Iris pigment epithelial cell (primary cell): ENCODE measurements around the gene AQP1.

Experiments
- DNase-seq: peaks from one replicate; pipeline ENCODE4 v3.0.0-alpha.2; 2011; ENCODE audit warnings: low read depth

AQP1 gene

DNA sequence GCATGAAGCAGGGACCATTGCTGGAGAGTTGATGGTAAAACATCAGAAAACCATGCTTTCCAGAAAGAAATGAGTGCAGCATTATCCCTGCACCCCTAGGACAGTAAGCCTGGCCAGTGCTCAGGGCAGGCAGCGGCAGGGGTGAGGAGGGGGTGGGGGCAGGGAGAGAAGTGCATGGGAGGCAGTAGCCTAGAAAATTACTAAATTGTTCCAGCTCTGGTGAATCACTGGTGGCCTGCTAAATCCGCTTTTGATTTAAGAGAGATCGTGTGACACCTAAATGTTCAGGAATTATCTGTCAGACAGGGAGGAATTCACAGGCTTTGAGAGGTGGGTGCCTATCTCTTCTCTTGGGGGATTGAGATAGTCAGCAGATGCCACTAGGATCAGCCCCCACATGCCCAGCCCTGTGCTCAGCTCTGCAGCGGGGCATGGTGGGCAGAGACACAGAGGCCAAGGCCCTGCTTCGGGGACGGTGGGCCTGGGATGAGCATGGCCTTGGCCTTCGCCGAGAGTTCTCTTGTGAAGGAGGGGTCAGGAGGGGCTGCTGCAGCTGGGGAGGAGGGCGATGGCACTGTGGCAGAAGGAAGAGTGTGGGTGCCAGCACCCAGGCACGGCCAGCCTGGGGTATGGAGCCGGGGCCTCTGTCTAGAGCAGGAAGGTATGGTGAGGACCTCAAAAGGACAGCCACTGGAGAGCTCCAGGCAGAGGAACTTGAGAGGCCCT, 5.0 kb upstream of the AQP1 start:
- DNase-seq: peak; percentile 9

DNA sequence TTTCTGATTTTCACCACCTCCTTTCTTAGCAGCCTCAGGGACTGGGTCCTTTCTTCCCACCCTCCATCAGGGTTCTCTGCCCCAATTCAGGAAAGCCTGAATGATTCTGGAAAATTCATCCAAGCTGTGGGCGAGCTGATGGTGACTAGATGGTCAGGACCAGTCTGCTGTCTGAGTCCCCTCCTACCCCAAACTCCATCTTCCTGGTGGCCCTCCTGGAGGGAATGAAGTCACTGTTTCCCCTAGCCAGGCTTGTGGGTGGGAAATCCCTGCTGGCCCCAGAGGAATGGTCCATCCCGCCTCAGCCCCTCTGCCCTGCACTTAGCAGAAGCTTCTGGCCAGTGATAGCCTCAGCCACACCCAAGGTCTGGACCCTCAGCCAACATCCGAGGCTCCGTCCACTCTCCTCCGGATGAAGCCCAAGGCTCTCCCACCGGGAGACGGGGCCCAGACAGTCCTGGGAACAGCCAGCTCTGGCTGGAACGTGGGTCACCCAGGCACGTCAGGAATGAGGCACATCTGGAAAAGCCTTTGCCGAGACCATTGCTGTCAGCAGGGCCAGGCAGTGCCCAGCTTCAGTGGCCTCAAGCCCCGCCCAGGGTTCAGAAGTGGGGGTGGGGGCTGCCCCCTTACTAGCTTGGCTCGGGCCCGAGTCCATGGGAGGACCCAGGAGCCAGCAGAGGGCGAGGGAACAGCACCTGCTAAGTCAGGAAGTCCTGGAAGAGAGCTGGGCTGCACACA, 4.0 kb upstream of the AQP1 start:
- DNase-seq: no peak

DNA sequence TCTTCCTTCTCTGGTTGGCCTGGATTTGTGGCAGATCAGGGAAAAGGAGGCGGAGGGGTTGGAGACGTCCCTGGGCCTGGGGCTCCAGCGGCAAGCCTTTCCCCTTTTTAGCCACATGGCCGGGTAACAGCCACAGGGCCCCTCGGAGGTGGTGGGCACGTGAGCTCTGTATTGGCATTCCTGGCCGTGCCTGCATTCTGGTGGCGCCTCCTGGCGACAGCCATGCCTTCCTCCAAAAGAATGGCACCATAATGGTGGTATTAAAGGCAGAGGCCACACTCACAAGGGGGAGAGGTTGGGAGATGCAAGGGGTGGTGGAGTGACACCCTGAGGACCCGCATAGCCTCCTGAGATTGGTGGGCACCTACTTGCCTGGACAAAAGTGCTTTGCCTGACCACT, 3.0 kb upstream of the AQP1 start:
- DNase-seq: no peak

DNA sequence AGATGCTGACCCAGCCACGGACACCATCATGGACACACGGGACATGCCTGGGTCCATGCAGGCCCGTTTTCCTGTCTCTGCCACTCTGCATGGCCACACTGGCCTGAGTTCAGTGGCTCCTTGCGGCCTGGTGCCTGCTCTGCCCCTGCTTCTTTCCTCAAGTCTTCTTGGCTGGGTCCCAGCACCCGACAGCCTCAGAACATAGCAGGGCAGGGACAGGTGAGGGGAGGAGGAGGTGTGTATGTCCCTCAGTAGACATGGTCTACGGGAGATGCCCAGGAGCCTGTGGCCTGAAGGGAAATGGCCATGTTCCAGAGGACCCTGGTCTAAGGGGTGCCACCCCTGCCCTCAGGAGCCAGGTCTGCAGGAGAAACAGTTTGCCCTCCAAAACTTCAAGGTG, 2.2 kb upstream of the AQP1 start:
- DNase-seq: no peak

DNA sequence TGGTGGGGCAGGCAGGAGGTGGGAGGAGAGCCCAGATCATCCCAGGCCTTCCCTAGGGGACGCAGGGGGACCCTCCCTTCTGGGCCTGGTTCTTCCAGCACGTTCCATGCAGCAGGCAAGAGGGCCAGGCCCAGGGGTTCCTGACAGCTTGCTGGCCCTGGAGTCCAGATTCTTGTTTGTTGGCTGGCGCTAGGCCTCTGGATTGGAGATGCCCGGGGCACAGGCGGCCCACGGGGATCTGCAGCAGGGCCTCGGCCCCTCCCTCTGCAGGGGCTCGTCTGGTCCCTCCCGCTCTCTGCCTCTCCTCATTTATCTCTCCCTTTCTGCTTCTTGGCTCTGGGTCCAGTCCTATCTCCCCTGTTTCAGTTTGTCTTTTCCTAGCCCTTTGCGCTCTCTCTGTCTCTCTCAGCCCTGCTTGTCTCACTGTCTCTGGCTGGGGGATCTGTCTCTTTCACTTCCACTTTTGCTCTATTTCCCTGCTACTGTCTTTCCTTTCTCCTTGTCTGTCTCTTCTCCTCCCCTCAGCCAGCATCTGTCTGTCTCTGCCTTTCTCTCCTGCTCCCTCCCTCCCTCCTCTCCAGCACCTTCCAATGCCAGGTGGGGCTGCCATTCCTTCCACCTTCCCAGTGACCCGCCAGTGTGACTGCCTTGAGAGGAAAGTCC, 1.1 kb upstream of the AQP1 start:
- no peak for DNase-seq

DNA sequence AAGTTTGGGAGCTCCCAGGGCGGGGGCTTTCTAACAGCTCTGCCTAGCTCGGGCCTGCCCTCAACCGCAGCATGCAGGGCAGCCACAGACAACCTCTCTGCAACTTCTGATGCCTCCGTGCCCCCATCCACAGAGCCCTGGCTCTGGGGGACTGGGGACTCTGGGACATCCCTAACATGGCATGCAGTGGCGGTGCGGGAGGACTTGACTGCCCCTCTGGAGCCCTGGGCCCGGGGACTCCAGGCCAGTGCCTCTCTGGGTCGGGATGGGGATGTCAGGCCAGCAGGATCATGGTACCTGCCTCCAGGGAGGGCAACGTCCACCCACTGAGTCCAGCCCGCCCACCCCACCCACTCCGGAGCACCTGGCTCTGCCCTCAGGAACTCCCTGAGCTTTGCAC, 520 bp upstream of the AQP1 start:
- no peak for DNase-seq

DNA sequence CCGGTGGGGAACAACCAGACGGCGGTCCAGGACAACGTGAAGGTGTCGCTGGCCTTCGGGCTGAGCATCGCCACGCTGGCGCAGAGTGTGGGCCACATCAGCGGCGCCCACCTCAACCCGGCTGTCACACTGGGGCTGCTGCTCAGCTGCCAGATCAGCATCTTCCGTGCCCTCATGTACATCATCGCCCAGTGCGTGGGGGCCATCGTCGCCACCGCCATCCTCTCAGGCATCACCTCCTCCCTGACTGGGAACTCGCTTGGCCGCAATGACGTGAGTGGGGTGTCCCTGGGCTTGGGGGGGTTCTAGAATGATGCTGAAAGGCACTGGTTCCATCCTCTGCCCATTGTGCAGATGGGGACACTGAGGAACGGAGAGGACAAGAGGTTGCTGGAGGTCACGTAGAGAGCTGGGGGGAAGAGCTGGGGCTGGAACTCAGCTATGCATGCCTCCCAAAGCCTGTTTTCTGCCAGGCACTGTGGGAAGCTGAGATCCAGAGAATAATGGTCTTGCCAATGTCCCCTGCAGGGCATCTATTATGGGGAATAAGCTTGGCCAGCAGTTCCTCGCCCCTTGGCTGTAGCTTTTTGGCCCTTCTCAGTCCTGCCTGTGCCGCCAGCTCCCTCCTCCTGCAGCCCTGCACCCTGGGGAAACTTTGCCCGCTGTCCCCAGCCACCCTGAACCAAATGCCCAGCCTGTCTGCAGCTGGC, 523 bp downstream of the AQP1 start:
- DNase-seq: no peak

DNA sequence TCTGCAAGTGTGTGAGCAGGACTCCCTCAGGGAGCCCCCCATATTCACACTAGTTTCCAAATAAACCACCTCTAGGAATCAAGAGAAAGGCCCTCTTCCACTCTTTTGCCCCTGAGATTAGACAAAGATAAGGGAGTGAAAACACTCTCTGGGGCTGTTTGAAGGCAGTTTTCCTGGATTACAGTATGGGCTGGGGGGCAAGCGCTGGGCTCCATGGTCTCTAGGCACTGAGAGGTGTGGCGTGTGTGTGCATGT, 1.0 kb downstream of the AQP1 start:
- DNase-seq: no peak

DNA sequence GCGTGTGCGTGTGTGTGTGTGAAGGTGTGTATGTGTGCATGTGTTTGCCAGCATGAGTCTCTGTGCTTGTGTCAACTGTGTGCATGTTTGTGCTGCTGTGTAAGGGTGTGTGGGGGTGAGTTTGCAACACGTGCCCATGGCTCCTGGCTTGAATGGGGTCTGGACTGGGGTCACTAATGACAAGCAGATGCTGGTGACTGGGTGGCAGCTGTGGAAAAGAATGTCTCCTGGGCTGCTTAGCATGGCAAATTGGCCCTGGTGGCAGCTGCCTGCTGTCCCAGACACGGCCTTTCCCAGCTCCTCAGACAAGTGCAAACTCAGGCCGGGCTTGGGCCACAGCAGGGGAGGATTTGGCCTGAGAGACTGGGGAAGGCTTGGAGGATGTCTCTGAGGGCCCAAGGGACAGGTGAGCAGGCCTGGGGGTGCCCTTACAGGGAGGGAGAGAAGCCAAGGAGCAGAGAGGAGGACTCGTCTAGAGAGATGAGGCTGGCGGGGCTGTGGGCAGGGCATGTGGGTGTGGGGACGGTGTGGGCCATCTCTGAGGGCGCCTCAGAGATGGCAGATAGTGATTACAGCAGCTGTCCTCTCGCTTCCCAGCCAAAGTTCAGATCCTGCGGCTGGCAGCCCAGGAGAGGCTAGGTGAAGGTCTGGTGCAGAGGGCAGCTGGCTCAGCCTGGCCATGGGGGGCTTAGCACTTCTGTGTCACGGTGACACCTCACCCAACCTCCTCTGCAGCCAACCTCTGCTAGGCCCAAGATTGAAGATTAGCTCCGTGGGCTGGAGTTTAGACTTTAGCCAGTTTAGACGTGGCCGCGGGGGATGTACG, 1.5 kb downstream of the AQP1 start:
- no peak for DNase-seq

DNA sequence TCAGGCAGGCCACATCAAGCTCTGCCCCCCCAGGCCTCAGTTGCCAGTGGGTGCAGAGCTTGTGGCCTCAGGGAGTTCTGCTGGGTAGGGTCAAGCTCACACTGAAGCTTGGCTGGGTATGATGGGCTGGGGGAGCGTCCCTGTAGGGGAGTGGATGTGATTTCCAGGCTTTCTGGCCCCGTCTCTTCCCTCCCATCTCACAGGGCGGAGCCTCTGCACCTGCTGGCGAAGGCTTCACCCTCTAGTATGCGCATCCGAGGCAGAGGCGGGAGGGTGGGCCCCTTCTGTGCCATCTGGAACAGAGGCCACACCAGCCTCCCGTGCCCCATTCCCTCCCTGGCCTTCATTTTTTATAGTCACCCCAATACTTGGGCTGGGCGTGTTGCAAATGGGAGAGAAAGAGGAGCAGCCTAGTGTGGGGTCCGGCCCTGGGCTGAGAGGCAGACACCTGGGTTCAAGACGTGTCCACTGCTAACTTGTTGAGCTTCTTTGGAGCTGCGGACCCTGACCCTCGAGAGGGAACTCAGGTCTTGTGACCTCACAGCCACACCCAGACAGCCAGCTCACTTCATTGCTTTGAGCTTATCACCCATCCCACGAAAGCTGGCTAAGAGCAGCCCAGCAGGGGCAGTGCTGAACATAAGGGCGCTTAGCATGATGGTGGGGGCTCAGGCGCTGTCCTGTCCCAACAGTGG, 2.3 kb downstream of the AQP1 start:
- DNase-seq: no peak

DNA sequence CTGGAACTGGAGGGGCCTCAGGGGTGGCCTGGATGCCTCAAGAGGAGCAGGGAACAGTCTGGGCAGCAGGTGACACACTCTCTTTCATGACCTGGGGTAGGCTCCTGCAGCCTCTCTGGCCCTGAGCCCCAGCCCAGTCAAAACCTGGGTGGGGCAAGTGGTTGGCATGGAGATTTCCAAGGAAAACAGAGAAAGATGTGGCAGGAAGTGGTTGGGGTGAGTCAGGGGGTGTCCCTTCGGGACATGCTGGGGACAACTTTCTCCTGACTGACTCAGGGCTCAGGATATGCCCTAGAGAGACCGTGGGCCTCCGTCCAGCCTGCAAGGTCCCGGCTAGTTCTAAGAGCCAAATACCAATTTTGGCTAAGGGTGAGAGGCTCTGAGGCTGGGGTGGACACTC, 2.9 kb downstream of the AQP1 start:
- DNase-seq: peak; percentile 8

DNA sequence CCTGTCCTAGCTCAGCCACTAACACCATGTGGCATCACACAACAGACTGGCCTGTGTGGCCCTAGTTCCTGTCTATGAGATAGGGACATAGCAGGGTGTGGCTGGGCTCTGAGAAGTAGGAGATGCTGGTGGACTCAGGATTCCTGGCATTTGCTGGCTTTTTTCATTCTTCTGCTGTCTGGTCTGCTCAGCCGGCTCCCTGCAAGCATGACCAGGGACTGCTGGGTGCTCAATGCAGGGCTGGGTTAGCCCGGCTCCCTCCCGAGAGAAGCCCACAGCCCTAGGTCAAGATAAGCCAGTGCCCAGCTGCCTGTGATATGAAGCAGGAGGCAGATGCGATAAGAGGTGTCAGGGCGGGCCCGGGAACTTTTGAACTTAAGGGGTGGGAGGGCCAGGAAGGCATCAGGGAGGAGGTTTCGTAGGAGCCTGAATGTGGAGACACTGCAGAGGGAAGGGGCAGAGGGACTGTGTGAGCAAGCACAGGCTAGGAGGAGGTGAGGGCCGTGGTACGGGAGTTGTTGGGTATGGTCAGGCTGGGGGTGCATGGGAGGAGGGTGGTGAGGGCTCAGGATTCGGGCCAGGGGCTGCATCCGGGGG, 3.5 kb downstream of the AQP1 start:
- DNase-seq: no peak

DNA sequence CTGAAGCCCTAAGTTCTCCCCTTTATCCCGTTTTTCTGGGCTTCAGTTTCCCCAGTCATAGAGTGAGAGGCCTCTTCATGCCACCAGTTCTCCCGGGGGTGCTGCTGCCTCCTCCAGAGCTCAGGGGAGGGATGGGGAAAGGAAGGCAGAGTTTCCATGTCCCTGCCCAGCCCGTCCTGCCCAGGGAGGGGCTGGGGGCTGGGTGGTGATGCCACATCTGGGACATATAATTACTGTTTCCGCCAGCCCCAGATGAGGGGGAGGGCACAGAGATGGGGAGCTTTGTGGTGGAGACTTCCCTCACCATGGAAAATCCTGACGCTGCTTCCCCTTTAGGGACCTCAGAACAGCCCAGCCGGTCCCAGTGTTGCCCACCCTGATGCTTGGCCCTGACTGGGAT, 4.1 kb downstream of the AQP1 start:
- no peak for DNase-seq

DNA sequence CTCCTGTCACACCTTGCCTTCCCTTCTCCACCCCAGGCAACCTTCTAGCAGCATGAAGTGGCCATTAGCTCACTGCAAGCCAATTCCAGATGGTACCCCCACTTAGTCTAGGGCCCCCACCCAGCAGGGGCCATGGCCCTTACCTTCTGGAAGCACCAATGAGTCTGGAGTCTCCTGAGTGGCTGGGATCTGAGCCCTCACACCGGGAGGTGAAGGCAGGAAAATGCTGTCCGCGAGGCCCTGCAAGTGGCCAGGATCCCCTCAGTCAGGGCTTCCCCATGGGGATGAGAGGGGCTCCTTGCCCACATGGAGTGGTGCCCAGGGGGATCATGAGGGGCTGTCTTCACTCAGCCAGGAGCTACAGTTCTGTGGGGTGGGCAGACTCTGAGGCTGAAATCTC, 4.6 kb downstream of the AQP1 start:
- DNase-seq: no peak

DNA sequence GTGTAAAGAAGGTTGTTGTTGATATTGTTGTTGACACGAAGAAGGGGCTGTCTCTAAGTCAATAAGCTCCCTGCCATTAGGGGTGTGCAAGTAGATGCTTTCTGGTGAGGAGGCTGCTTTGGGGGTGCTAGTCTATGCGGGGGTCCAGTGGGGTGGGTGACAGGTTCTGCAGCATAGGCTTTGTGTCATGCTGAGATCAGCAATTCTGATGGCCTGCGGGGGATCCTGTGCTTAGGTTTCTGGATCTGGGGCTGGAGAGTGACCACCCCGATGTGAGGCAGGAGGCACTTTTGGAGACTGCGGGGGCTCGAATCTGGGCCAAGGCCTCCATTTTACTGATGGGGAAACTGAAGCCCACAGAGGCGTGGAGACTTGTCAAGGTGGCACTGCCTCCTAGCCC, 5.1 kb downstream of the AQP1 start:
- DNase-seq: no peak

DNA sequence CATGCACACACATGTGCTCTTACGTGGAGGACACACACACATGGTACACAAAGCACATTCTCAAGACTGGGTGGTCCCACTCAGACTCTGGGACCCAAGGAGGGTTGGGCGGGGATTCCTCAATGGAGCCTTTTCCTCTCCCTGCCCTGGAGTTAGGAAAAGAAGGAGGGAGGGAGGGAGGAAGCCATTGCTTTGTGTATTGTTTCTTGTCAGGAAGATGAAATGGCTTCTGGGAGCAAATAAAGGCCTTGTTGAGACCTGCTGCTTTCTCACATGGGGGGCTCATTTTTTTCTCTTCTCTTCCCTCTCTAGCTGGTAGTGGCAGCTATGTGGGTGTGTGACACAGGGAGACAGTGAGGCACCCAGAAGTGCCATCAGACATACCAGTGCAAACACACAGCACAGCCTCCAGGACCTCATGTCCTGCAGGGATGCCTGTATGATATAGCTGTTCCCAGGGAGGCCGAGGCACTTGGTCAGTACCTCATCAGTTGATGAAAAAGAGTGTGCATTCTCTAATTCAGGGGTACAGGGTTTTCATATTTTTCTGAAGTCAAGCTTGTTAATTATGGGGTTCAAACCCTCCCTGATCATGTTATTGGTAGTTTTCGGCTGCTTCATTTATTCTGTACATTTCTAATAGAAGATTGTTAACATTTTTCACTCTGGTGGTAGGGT, 5.7 kb downstream of the AQP1 start:
- no peak for DNase-seq

DNA sequence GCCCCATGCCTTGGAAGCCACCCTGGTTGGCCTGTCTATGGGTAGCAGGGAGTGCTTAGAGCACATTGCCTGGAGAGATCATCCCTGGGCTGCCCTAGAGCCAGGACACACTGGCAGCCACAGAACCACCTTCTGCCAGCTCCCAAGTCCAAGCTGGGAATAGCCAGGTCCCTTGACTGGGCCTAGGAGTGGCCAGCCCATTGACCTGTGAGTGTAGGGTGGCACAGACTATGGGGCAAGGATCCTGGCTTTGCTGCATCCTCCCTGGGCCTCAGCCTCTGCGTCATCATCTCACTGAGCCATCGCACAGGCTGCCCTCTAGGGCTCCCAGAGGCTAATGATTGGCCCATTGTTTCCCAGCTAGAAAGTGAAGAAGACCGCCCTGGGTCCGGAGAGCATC, 7.0 kb downstream of the AQP1 start:
- no peak for DNase-seq

DNA sequence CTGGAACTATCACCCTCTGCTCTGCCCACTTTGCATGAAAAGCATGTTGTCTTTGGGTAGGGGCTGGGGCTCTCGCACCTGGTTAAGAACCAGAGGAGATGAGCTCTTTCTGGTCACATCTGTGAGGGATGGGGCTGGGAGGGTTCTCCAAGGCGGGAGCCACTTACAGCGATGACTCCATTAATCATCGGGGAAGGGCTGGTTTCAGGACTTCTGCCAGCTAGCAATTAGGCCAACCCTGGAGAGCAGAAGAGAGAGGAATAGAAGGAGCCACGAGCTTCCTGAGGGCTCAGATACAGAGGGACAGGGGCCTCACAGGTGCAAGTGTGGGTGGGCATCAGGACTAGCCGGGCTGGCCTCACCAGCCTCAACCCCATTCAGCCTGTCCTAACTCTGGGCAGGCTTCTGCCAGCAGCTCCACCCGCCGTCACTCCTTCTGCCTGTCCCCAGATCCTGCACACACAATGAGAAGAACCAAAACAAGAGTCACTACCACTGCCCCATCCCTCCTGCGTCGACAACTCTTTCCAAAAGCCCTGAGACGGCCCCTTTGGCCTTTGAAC, 8.4 kb downstream of the AQP1 start:
- DNase-seq: no peak

DNA sequence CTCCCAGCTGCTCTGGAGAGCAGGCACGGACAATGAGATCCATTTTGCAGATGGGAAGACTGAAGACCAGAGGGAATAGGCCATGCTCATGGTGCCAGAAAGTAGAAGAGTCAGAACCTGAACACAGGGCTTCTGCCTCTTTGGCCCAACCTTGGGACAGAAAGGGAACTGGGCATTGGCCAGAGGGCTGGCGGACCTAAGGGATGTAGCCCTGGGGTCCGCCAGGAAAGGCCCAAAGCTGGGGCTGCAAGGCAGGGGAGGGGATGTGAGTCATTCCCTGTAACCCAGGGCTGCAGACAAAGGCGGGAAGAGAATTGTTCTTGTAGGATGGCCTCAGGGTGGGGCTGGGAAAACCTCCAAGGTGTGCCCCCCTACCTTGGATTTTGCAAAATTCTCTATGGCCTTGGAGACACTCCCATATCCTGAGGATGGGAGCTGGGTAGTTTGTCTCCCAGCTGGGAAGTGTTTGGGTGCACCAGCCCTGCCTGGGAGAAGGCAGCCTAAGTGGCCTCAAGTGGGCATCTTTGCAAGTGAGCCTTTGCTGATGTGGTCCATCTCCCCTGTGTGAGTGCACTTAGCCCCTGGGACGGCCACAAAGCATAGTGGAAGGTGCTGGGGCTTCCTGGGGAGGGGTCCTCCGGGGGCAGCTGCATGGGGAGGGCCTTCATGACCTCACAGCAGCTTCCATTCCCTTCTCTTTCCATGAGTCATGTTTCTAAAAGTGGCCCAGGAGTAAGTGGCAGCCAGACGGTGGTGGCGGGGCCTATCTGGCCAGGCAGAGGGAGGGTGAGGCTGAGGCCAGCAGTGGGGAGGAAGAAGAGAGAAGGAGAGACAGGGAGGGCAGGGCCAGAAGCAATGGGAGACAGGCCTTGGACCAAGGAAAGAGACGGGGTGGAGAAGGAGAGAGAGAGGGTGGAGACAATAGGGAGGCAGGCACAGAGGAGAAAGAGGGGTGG, 9.2 kb downstream of the AQP1 start:
- peak; percentile 26 for DNase-seq
